ENCODE data around the gene NEK1.
A peak's percentile ranks its signal among the peaks of the same experiment; 100 is the strongest.
"Not testable (repeated sequence)": the region's sequence is repeated elsewhere in the genome, so short reads cannot be mapped to it uniquely, and the experiment has no call there.

The NEK1 gene

DNA sequence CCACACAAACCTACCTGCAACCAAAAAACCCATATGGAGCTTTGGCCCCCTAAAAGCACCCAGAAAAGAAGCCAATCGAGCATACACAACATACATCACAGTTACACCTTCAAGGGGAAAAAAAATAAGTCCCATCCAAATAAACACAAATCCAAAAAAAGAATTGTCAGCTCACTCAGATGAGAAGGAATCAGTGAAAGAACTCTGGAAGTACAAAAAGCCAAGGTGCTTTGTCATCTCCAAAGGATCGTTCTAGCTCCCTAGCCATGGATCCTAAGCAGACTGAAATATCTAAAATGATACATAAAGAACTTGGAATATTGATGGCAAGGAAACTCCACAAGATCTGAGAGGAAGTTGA lies 119.2 kb downstream of the NEK1 start:
- no peak for DNase-seq

DNA sequence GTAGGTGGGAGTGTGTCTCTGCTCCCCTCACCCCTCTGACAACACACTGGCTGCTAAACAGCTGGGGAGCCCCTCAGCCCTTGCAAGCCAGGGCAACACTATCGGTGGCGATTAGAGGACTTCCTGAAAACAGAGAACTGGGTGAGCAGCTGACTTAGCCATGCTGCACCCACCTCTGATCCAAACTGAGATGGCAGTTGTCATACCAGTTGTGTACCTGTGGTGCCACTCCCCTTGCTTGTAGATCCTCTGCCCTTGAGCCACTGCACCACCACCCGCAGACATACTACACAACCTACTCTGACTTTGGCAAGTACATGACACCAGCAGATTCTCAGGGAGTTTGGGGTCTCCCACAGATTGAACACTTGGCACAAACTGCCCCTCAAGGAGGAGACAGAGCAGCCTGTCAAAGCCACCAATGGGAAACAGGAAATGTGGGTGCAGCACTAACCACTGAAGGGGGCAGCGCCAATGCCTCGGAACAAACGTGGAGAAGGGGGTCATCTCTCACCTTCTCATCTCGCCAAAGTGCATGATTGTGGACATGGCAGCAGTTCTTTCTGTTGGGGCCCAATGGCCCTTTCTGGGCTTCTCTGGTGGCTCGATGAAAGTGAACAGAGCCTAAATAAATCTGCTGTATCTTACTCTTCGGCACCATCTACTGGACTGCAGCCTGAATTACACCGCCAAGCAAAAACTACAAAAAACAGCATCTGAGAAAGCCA lies 119.8 kb downstream of the NEK1 start:
- peak; percentile 12 to 62 for DNase-seq

GRCh38 chr4:169491211-169491610 lies 121.2 kb downstream of the NEK1 start:
- no peak for DNase-seq

- no peak for DNase-seq
These were observed 123.1 kb downstream of the NEK1 start for GRCh38 chr4:169489306-169489705.

DNA sequence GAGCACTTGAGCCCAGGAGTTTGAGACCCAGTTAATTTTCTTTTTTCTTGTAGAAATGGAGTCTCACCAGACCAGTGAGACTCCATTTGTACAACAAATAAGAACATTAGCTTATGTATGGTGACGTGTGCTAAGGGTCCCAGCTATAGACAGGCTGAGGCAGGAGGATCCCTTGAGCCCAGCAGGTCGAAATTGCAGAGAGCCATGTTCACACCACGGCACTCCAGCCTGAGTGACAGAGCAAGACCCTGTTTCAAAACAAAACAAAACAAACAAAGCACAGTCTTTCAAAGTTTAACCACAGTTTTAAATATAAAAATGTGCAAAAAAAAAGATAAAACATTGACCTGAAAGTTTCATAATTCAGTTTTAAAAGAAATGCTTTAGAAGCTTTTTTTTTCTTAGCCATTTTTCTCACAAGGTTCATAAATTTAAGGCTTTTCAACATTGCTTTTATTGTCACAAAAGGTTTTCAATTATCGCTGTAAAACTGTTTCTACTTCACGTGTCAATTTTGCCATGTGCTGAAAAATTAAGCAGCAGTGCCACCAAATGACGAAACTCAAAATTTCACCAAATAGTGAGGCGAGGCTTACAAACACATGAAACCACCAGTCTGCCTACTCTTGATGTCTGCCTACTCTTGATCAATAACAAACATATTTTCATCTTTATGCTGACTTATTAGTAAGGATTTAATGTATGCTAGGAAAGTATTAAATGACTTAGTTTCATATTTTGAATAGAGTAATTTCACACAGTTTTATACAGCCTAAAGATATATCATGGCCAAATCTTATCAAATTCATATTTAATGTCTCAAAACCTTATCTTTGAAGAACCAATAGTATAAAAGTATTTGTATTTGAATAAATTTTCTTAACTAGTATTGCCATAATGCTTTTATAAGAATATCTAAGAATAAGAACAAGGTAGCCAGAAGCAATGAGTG lies 126.3 kb downstream of the NEK1 start:
- peak; percentile 24 to 75 for DNase-seq

DNA sequence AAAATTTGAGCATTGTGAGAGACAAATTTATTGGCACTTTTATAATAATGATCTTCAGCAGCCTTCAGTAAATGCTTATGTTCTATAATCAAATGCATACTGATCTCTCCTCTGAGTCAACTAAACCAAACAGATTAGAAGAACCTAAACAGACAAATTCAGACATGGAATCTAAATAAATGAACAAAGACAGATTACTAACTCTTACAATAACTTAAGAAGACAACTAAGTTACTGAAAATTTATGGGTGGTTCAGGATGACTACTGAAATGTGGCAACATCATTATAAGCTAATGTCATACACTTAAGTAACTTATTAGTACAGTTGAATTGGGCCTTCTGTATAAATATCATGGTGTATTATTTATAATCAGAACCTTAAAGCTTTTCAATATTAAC lies 127.3 kb downstream of the NEK1 start:
- DNase-seq = no peak

GRCh38 chr4:169484485-169484884 lies 127.9 kb downstream of the NEK1 start:
- no peak for DNase-seq

DNA sequence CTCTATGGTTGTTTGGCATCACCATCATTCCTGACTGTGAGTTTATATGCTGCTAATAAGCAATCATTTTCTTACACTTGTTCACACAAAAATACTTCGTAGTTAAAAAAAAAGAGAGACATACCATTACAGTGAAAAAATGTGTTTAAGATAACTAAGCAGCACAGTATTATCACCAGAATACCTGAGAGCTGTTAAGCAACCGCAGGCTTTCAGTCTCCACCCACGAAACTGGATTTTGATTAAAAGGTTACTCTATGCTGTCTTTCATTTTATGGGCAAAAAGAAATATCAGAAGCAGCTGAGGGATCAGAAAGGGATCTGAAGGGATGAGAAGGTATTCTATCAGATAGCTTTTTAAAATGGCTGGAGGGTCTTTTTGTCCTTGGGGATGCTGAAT lies 148.3 kb downstream of the NEK1 start:
- no peak for DNase-seq

GRCh38 chr4:169460081-169460480 lies 152.3 kb downstream of the NEK1 start:
- no peak for DNase-seq

DNA sequence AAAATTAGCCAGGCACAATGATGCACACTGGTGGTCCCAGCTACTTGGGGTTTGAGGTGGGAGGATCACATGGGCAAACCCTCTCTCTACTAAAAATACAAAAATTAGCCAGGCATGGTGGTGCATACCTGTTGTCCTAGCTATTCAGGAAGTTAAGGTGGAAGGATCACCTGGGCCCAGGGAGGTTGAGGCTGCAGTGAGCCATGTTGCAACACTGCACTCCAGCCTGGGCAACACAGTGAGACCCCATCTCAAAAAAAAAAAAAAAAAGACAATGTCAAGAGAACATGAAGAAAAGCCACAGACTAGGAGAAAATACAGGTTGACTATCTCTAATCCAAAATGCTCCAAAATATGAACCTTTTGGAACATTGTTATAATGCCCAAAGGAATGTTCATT lies 153.8 kb downstream of the NEK1 start:
- DNase-seq = no peak

- not testable (repeated sequence) for DNase-seq
These were observed 159.7 kb downstream of the NEK1 start for GRCh38 chr4:169452644-169453043.

- DNase-seq = not testable (repeated sequence)
These were observed 163.4 kb downstream of the NEK1 start for GRCh38 chr4:169448935-169449334.

DNA sequence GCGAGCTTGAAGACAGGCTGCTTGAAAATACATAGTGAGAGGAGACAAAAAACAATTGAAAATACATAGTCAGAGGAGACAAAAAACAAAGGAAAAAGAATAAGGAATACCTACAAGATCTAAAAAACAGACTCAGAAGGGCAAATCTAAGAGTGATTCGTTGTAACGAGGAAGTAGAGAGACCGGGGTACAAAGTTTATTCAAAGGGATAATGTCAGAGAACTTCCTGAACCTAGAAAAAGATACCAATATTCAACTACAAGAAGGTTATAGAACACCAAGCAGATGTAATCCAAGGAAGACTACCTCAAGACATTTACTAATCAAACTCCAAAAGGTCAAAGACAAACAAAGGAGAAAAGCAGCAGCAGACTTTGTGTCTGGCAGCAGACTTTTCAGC lies 165.6 kb downstream of the NEK1 start:
- DNase-seq = no peak

DNA sequence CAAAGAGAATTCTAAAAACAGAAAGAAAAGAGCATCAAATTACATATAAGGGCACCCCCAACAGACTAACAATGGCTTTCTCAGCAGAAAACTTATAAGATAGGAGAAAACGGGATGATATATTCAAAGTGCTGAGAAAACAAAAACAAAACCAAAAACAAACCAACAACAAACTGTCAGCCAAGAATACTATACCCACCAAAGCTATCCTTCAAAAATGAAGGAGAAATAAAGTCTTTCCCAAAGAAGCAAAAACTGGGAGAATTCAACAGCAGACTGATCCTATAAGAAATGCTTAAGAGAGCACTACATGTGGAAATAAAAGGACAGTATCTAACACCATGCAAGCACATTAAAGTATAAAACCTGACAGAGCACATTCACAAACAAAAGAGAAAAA lies 168.6 kb downstream of the NEK1 start:
- DNase-seq = no peak

DNA sequence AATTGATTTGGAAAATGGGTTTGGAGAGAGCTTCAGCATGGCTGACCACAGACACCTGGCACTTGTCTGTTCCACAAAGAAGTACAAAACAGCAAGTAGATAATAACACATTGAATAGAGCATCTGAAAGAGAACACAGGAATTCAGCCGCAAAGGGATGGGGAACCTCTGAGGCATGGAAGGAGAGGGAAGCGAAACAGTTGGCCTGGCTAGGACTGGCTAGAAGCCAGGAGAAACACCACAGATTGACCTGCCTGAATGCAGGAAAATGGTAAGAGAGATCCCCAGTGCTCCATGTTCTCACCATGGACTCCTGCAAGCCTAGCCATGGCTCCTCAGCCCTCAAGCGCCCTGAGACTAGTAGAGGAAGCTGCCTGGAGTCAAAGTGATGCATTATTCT lies 171.9 kb downstream of the NEK1 start:
- DNase-seq = peak in 1 of 2 donors; percentile 2

DNA sequence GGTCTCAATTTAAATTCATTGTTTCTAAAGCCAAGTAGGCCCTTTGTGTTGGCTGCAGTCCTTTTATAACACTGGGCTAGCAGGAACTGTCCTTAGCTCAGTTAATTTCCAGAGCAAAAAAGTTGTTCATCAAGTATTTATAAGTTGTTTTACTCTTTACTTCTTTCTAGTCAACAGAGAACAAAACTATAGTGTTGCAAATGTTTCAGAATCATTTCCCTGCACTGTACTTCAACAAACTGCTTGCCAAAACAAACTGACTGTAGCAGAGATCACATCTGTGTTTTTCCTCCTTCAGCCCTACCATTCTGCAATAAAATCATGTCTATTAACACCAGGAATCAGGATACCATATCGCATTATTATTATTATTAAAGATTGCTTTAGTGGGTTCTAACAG lies 173.1 kb downstream of the NEK1 start:
- no peak for DNase-seq

- no peak for DNase-seq
These were observed 174.3 kb downstream of the NEK1 start for GRCh38 chr4:169438057-169438480.

DNA sequence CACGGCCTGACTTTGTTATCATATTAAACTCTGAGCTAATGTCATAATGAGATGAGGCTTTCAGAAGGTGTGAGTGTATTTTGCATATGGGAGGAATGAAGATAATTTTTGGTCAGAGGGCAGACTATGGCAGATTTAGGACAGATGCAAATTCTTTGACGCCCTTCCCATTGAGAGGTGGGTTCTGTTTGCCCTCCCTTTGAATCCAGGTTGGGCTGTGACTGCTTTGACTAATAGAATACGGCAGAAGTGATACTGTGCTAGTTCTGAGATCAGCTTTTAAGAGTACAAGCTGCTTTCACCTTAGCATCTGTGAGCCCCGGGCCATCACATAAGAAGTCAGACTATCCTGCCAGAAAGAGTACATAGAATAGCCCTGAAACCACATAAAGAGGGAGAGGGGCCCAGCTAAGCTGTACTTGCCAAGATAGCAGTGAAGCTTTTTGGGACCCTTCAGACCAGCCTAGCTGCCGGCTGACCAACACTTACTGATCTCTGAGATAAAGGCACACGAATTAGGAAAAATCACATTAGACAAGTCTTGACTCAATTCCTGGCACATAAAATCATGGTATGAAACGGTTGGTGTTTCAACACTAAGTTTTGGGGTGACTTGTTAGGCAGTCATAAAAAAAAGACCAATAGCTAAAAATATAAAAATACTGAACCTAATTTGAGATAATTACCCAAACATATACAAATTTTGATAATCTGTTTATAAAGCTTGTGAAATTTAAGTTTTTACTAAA lies 174.9 kb downstream of the NEK1 start:
- no peak for DNase-seq

DNA sequence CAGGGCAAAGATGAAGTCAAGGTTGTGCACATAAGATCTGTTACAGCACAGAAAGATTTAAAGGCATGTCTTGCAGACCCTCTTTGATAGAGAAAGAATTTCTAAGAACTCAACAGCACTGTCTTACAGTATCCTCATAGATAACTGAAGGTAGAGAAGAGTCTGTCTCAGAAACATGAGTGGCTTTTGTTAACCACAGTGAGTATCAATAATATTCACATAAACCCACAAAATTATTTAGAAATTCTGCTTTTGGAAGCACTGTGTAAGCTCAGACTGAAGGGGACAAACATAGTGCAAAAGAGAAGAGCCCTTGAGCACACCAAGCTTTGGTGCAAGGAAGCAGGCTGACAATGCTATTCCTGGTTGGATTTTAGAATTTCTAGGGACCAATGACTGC lies 175.6 kb downstream of the NEK1 start:
- DNase-seq = no peak

DNA sequence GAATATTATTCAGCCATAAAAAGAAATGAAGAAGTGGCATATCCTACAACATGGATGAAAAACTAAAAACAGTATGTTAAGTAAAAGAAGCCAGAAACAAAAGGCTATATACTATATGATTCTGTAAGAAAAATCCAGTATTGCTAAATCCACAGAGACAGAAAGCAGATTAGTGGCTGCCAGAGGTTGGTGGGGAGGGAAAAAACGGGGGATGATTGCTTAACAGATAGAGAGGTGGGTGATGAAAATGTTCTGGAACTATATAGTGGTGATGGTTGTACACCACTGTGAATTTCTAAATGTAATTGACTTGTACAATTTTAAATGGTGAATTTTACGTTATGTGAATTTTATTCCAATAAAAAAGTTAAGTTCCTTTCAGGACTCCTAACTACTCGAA lies 184.0 kb downstream of the NEK1 start:
- peak; percentile 6 to 12 for DNase-seq

GRCh38 chr4:169427727-169428126 lies 184.7 kb downstream of the NEK1 start:
- DNase-seq = not testable (repeated sequence)

- no peak for DNase-seq
These were observed 192.1 kb downstream of the NEK1 start for GRCh38 chr4:169420291-169420690.

- no peak for DNase-seq
These were observed 193.5 kb downstream of the NEK1 start for GRCh38 chr4:169418846-169419245.
